Suppressor macrophage treated with lipopolysaccharide for 1 hour (primary cell): ENCODE data around the gene TBCD.
"Not testable (repeated sequence)": the region's sequence is repeated elsewhere in the genome, so short reads cannot be mapped to it uniquely, and the experiment has no call there.

Experiments
- DNase-seq, 3 donors: peaks; one replicate each; pipeline ENCODE4 v3.0.0-alpha.2; 2020 to 2022

TBCD gene

GRCh38 chr17:82960419-82961271 lies 208.8 kb downstream of the TBCD start:
- no peak for DNase-seq

GRCh38 chr17:82961366-82962162 lies 209.7 kb downstream of the TBCD start:
- no peak for DNase-seq

GRCh38 chr17:82962163-82962720 lies 210.4 kb downstream of the TBCD start:
- peak in 2 of 3 donors; percentile 10 to 19 for DNase-seq

- DNase-seq = peak; percentile 89 to 94 (median 93)
These were observed 211.5 kb downstream of the TBCD start for GRCh38 chr17:82963104-82963950.

- DNase-seq = not testable (repeated sequence)
These were observed 212.6 kb downstream of the TBCD start for GRCh38 chr17:82964451-82964850.

- DNase-seq = no peak
These were observed 213.0 kb downstream of the TBCD start for GRCh38 chr17:82964851-82965341.

GRCh38 chr17:82965371-82965770 lies 213.5 kb downstream of the TBCD start:
- DNase-seq = no peak

- no peak for DNase-seq
These were observed 214.6 kb downstream of the TBCD start for GRCh38 chr17:82966415-82966814.

GRCh38 chr17:82967268-82968032 lies 215.6 kb downstream of the TBCD start:
- no peak for DNase-seq

- DNase-seq = not testable (repeated sequence)
These were observed 216.4 kb downstream of the TBCD start for GRCh38 chr17:82968033-82968841.

GRCh38 chr17:82970067-82970466 lies 218.2 kb downstream of the TBCD start:
- no peak for DNase-seq

GRCh38 chr17:82970818-82971590 lies 219.1 kb downstream of the TBCD start:
- DNase-seq = no peak

- DNase-seq = no peak
These were observed 221.0 kb downstream of the TBCD start for GRCh38 chr17:82972836-82973372.

GRCh38 chr17:82973456-82974135 lies 221.7 kb downstream of the TBCD start:
- DNase-seq = no peak

GRCh38 chr17:82974136-82974952 lies 222.5 kb downstream of the TBCD start:
- DNase-seq = no peak

GRCh38 chr17:82976982-82977488 lies 225.2 kb downstream of the TBCD start:
- DNase-seq = no peak

GRCh38 chr17:82977606-82978005 lies 225.7 kb downstream of the TBCD start:
- DNase-seq = no peak
